H9 (cell line): ENCODE measurements around the gene WT1. TPM values are rescaled to one million over a fixed set of nuclear protein-coding genes. Genes with fewer than 3 reads are reported as not detected.

Experiments used
- DNase-seq: peaks from one replicate; pipeline ENCODE4 v3.0.0-alpha.2; 2017
- H2AFZ ChIP-seq: one replicate; pipeline ENCODE4 v1.6.1; 2013; ENCODE audit warnings: mild to moderate bottlenecking, low read length, control low read depth, moderate library complexity
- H2AK5ac ChIP-seq: 2 replicates; pipeline ENCODE4 v1.6.1; 2013; ENCODE audit warnings: low read length, control low read depth, mixed read lengths; ENCODE audit not compliant: insufficient read length
- H2BK120ac ChIP-seq: one replicate; pipeline ENCODE4 v1.6.1; 2013; ENCODE audit warnings: low read depth, mild to moderate bottlenecking, low read length, control low read depth, inconsistent platforms; ENCODE audit not compliant: poor library complexity, severe bottlenecking
- H2BK12ac ChIP-seq: 2 replicates; pipeline ENCODE4 v1.6.1; 2013; ENCODE audit warnings: low read length, control low read depth, mixed read lengths, low read depth; ENCODE audit not compliant: insufficient read length
- H2BK15ac ChIP-seq: 2 replicates; pipeline ENCODE4 v1.6.1; 2013; ENCODE audit warnings: low read depth, low read length, control low read depth
- H2BK20ac ChIP-seq: one replicate; pipeline ENCODE4 v1.6.1; 2013; ENCODE audit warnings: low read depth, mild to moderate bottlenecking, low read length, control low read depth, inconsistent platforms; ENCODE audit not compliant: poor library complexity, severe bottlenecking
- H2BK5ac ChIP-seq: 2 replicates; pipeline ENCODE4 v1.6.1; 2013; ENCODE audit warnings: low read length, control low read depth, mixed read lengths; ENCODE audit not compliant: insufficient read length
- H3K14ac ChIP-seq: 2 replicates; pipeline ENCODE4 v1.6.1; 2013; ENCODE audit warnings: low read length, control low read depth; ENCODE audit not compliant: insufficient read depth
- H3K18ac ChIP-seq: 2 replicates; pipeline ENCODE4 v1.6.1; 2013; ENCODE audit warnings: low read depth, mild to moderate bottlenecking, mixed read lengths, low read length, control low read depth; ENCODE audit not compliant: insufficient read length
- H3K23ac ChIP-seq: 2 replicates; pipeline ENCODE4 v1.6.1; 2013; ENCODE audit warnings: low read length, control low read depth, mixed read lengths, low read depth; ENCODE audit not compliant: insufficient read length
- H3K23me2 ChIP-seq: 2 replicates; pipeline ENCODE4 v1.6.1; 2013; ENCODE audit warnings: low read depth, mild to moderate bottlenecking, mixed read lengths, low read length, control low read depth; ENCODE audit not compliant: insufficient read length, poor library complexity, severe bottlenecking
- H3K27ac ChIP-seq: 2 replicates; pipeline ENCODE4 v1.5.1; 2013; ENCODE audit warnings: low read length, control low read depth, mixed read lengths, low read depth; ENCODE audit not compliant: insufficient read length
- H3K27me3 ChIP-seq: 2 replicates; pipeline ENCODE4 v1.6.1; 2013; ENCODE audit warnings: low read length, control low read depth, inconsistent platforms; ENCODE audit not compliant: insufficient read depth
- H3K4ac ChIP-seq: 2 replicates; pipeline ENCODE4 v1.6.1; 2013; ENCODE audit warnings: low read depth, mild to moderate bottlenecking, control low read depth, inconsistent platforms, low read length, moderate library complexity
- H3K4me1 ChIP-seq: 2 replicates; pipeline ENCODE4 v1.6.1; 2013; ENCODE audit warnings: low read length, control low read depth, inconsistent platforms; ENCODE audit not compliant: insufficient read depth
- H3K4me2 ChIP-seq: 2 replicates; pipeline ENCODE4 v1.6.1; 2013; ENCODE audit warnings: low read length, control low read depth, mixed read lengths; ENCODE audit not compliant: insufficient read length, insufficient read depth
- H3K56ac ChIP-seq: 2 replicates; pipeline ENCODE4 v1.6.1; 2013; ENCODE audit warnings: low read depth, mild to moderate bottlenecking, mixed read lengths, low read length, control low read depth; ENCODE audit not compliant: insufficient read length
- H3K79me1 ChIP-seq: 2 replicates; pipeline ENCODE4 v1.6.1; 2013; ENCODE audit warnings: low read depth, mild to moderate bottlenecking, moderate library complexity, low read length, control low read depth, inconsistent platforms; ENCODE audit not compliant: insufficient read depth, poor library complexity, severe bottlenecking
- H3K79me2 ChIP-seq: 2 replicates; pipeline ENCODE4 v1.6.1; 2013; ENCODE audit warnings: low read length, control low read depth, inconsistent platforms; ENCODE audit not compliant: insufficient read depth
- H3K9ac ChIP-seq: 2 replicates; pipeline ENCODE4 v1.6.1; 2013; ENCODE audit warnings: low read length, control low read depth, mixed read lengths; ENCODE audit not compliant: insufficient read length; ENCODE audit errors: extremely low read depth
- H3K9me3 ChIP-seq: one replicate; pipeline ENCODE4 v1.6.1; 2013; ENCODE audit warnings: low read depth, low read length, inconsistent platforms; ENCODE audit not compliant: control insufficient read depth
- H3T11ph ChIP-seq: one replicate; pipeline ENCODE4 v1.6.1; 2013; ENCODE audit warnings: mild to moderate bottlenecking, low read length, control low read depth, inconsistent platforms
- H4K20me1 ChIP-seq: one replicate; pipeline ENCODE4 v1.6.1; 2013; ENCODE audit not compliant: control insufficient read depth, insufficient read length, insufficient read depth
- H4K5ac ChIP-seq: 2 replicates; pipeline ENCODE4 v1.6.1; 2013; ENCODE audit warnings: low read depth, mild to moderate bottlenecking, mixed read lengths, low read length, control low read depth; ENCODE audit not compliant: insufficient read length
- H4K8ac ChIP-seq: replicated peaks from 2 replicates; pipeline ENCODE4 v1.6.1; 2013; ENCODE audit warnings: low read length, control low read depth, mixed read lengths, low read depth; ENCODE audit not compliant: insufficient read length
- H4K91ac ChIP-seq: 2 replicates; pipeline ENCODE4 v1.6.1; 2013; ENCODE audit warnings: low read depth, mild to moderate bottlenecking, moderate library complexity, mixed read lengths, low read length, control low read depth; ENCODE audit not compliant: insufficient read length
- H3K27ac Mint-ChIP-seq, 3 experiments: 2 replicates in 2 of 3; 3 replicates in 1 of 3; pipeline ENCODE4 v1.8.0; 2020 to 2021; ENCODE audit warnings: mixed read lengths in 3 of 3, mild to moderate bottlenecking in 1 of 3, moderate library complexity in 1 of 3
- H3K27me3 Mint-ChIP-seq: 2 replicates; pipeline ENCODE4 v1.8.0; 2021; ENCODE audit warnings: low read depth, mild to moderate bottlenecking, moderate library complexity, mixed read lengths
- H3K36me3 Mint-ChIP-seq, 3 experiments: 2 replicates in 2 of 3; 3 replicates in 1 of 3; pipeline ENCODE4 v1.8.0; 2020 to 2021; ENCODE audit warnings: low read depth in 3 of 3, mixed read lengths in 3 of 3; ENCODE audit not compliant: insufficient read depth in 1 of 3
- H3K4me1 Mint-ChIP-seq, 2 experiments: 2 replicates each; pipeline ENCODE4 v1.8.0; 2020; ENCODE audit warnings: mixed read lengths in 2 of 2
- H3K4me3 Mint-ChIP-seq, 2 experiments: 2 replicates in 1 of 2; 3 replicates in 1 of 2; pipeline ENCODE4 v1.8.0; 2020 to 2021; ENCODE audit warnings: mild to moderate bottlenecking in 2 of 2, mixed read lengths in 2 of 2, moderate library complexity in 1 of 2
- H3K9me3 Mint-ChIP-seq, 2 experiments: 2 replicates in 1 of 2; 3 replicates in 1 of 2; pipeline ENCODE4 v1.8.0; 2020; ENCODE audit warnings: mild to moderate bottlenecking in 2 of 2, mixed read lengths in 2 of 2, moderate library complexity in 1 of 2
- WGBS: extraction: QIAGEN DNeasy Blood & Tissue Kit; methylation state at CpG from one replicate; pipeline ENCODE4 v1.1.7; 2013; ENCODE audit warnings: missing lambda C conversion rate, low lambda C conversion rate, mixed read lengths; ENCODE audit not compliant: insufficient read length; ENCODE audit errors: extremely low coverage; 5-methylcytosine and 5-hydroxymethylcytosine counted together
- total RNA-seq: library from RNA; stranded (reverse); gene quantifications from 2 replicates; pipeline ENCODE4 v1.2.1, GENCODE V29; 2021
- TF ChIP-seq, protein P1 (sequence below): fragments of 200-600 bp; sonication (generic); conservative IDR thresholded peaks from 3 replicates; pipeline ENCODE4 v1.8.0; 2021; ENCODE audit warnings: antibody characterized with exemption, mild to moderate bottlenecking

Gene WT1
- total RNA-seq, 1 experiment from 2014 or later, result 0.20 TPM

DNA sequence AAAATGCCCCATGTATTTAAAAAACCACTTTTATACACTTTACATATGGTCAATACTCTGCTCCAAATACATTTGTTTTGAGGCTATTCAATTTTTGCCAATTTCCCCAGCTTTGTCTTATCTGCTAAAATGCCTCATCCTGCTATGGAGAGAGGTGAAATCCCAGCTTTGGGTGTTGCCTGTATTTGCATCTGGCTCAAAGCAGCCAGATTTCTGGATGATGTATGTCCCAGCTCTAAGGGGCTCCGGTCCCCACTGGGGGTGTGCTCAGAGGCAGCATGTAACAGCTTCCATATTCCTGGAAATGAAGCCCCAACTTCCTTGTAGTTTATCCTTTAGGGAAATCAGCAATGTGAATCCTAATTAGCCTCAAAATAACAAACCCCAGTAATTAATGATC, 59.5 kb downstream of the WT1 start:
- no peak overlapping the region for H3K27ac Mint-ChIP-seq
- no peak overlapping the region for H2BK20ac ChIP-seq
- H3K4me2 ChIP-seq, result no peak overlapping the region

More for the DNA sequence above, 59.5 kb downstream of the WT1 start:
- H4K20me1 ChIP-seq, result no peaks in the 10 kb centered on the region
- no peaks in the 10 kb centered on the region for H3K9me3 ChIP-seq
- TF ChIP-seq, protein P1, sequence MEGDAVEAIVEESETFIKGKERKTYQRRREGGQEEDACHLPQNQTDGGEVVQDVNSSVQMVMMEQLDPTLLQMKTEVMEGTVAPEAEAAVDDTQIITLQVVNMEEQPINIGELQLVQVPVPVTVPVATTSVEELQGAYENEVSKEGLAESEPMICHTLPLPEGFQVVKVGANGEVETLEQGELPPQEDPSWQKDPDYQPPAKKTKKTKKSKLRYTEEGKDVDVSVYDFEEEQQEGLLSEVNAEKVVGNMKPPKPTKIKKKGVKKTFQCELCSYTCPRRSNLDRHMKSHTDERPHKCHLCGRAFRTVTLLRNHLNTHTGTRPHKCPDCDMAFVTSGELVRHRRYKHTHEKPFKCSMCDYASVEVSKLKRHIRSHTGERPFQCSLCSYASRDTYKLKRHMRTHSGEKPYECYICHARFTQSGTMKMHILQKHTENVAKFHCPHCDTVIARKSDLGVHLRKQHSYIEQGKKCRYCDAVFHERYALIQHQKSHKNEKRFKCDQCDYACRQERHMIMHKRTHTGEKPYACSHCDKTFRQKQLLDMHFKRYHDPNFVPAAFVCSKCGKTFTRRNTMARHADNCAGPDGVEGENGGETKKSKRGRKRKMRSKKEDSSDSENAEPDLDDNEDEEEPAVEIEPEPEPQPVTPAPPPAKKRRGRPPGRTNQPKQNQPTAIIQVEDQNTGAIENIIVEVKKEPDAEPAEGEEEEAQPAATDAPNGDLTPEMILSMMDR, result no peak
- no peak overlapping the region for H3K27ac ChIP-seq
- H2BK15ac ChIP-seq, result no peak overlapping the region
- Mint-ChIP-seq H3K4me3 (no peak overlapping the region; a peak in 1 of 5 replicates), H3K4me1 (0 out of 4 replicates have a peak, but pooled peaks cover 0 to 3% of the 10 kb centered on the region in 2 experiments), H3K36me3 (peaks cover 0 to under 1% (median 0%) of the 10 kb centered on the region in 3 experiments; a peak in 2 of 7 replicates), H3K27me3 (peaks cover 13% of the 10 kb centered on the region), H3K9me3 (peaks cover 8 to 18% of the 10 kb centered on the region in 2 experiments)
- H2AK5ac ChIP-seq, result no peak overlapping the region
- no peak overlapping the region for H3K56ac ChIP-seq
- no peaks in the 10 kb centered on the region for H3K79me2 ChIP-seq
- no peaks in the 10 kb centered on the region for H3K4me1 ChIP-seq
- no peak overlapping the region for H3K23ac ChIP-seq
- no peak overlapping the region for H3K18ac ChIP-seq
- no peaks in the 10 kb centered on the region for H3K23me2 ChIP-seq
- no peaks in the 10 kb centered on the region for H3K79me1 ChIP-seq
- H2BK5ac ChIP-seq, result no peak overlapping the region
- H3K14ac ChIP-seq, result no peak overlapping the region
- no peak overlapping the region for H4K91ac ChIP-seq
- no peak overlapping the region for H4K8ac ChIP-seq
- H2BK120ac ChIP-seq, result no peak overlapping the region
- no peaks in the 10 kb centered on the region for H3K27me3 ChIP-seq
- H3K9ac ChIP-seq, result no peak overlapping the region
- no peak overlapping the region for H4K5ac ChIP-seq
- no peak for DNase-seq
- no peak overlapping the region for H2BK12ac ChIP-seq
- H3K4ac ChIP-seq, result no peak overlapping the region
- no peak overlapping the region for H3T11ph ChIP-seq
- no peak overlapping the region for H2AFZ ChIP-seq
- no CpG with 5 or more reads among the region's 1 CpG for WGBS
